Body of pancreas (tissue), 4 donors: ENCODE data around the gene SLC9A1. TPM values are rescaled to one million over a fixed set of nuclear protein-coding genes. Genes with fewer than 3 reads are reported as not detected.

Experiments
- ATAC-seq: fragments of 150-250 bp; one replicate; pipeline ENCODE4 v1.9.1; 2016
- DNase-seq, 4 donors: peaks; one replicate each; pipeline ENCODE4 v3.0.0-alpha.2; 2019
- H3K27ac ChIP-seq, 4 donors: fragments of 200-600 bp; sonication (generic); 1 replicate in 3 of 4; 2 replicates in 1 of 4; pipeline versions ENCODE4 v1.5.1 to v1.6.1; 2016 to 2019; ENCODE audit warnings: mild to moderate bottlenecking in 1 of 4, mixed read lengths in 1 of 4, moderate library complexity in 1 of 4
- H3K27me3 ChIP-seq, 2 donors: fragments of 200-600 bp; sonication (generic); one replicate each; pipeline ENCODE4 v1.6.0; 2016; ENCODE audit warnings: mild to moderate bottlenecking in 1 of 2
- H3K36me3 ChIP-seq, 2 donors: fragments of 200-600 bp; sonication (generic); replicated peaks in 1 of 2; 2 replicates each; pipeline ENCODE4 v1.5.1; 2016; ENCODE audit warnings: low read depth in 2 of 2; ENCODE audit not compliant: insufficient read depth in 1 of 2
- H3K4me1 ChIP-seq: fragments of 200-600 bp; sonication (generic); one replicate; pipeline ENCODE4 v1.6.0; 2016
- H3K4me3 ChIP-seq, 2 donors: fragments of 200-600 bp; sonication (generic); 1 replicate in 1 of 2; 2 replicates in 1 of 2; pipeline ENCODE4 v1.5.1; 2016 to 2019
- H3K9me3 ChIP-seq, 3 donors: fragments of 200-600 bp; sonication (generic); 1 replicate in 2 of 3; 2 replicates in 1 of 3; pipeline ENCODE4 v1.5.1; 2016
- POLR2A ChIP-seq, 3 donors: fragments of 450-650 bp; IDR thresholded peaks; one replicate each; pipeline ENCODE4 v1.6.1; 2016; ENCODE audit warnings: antibody characterized with exemption in 3 of 3, mild to moderate bottlenecking in 2 of 3
- WGBS, 2 donors: methylation state at CpG; one replicate each; pipeline ENCODE4 v1.1.5; 2017; 5-methylcytosine and 5-hydroxymethylcytosine counted together
- intact Hi-C: fragments of 100-400 bp; cut with DNase I; formaldehyde crosslinking; loops from one replicate; pipeline ENCODE4 v1.15.1; 2023
- total RNA-seq, 2 donors: library from RNA; depleted of rRNA; stranded (reverse); fragments of >200 nt; gene quantifications; one replicate each; pipeline ENCODE4 v1.1.0, GENCODE V29; 2016
- TF ChIP-seq, protein P1 (sequence below), 7 experiments: fragments of 450-650 bp in 4 of 7; fragments of 200-600 bp in 3 of 7; sonication (generic) in 3 of 7; IDR thresholded peaks; one replicate each; pipeline ENCODE4 v1.5.1; 2016 to 2019; ENCODE audit warnings: antibody characterized with exemption in 7 of 7

Gene SLC9A1
- total RNA-seq, 2 donors from 2014 or later, result 6.9 to 7.8 TPM

DNA sequence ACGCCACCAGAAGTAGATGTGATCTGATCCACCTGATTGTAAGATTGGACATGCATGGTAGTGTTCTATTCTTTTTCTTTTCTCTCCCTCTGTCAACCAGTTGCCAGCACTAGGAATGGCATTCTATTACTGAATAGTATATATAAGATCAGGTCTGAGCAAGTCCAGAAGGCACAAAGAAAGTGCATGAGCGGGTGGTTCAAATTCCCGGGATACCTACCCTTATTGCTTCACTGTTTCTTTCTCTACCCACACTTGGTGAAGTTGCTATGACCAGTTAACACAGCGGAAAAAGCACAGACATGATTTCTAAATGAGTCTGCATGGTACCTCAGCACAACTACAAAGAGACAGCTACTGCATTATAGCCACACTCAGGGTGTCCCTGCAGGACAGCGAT lies 64.0 kb downstream of the SLC9A1 start:
- WGBS, 2 donors, result 73 to 76% methylated on average over 5 of the region's 5 CpGs
- TF ChIP-seq, protein P1, sequence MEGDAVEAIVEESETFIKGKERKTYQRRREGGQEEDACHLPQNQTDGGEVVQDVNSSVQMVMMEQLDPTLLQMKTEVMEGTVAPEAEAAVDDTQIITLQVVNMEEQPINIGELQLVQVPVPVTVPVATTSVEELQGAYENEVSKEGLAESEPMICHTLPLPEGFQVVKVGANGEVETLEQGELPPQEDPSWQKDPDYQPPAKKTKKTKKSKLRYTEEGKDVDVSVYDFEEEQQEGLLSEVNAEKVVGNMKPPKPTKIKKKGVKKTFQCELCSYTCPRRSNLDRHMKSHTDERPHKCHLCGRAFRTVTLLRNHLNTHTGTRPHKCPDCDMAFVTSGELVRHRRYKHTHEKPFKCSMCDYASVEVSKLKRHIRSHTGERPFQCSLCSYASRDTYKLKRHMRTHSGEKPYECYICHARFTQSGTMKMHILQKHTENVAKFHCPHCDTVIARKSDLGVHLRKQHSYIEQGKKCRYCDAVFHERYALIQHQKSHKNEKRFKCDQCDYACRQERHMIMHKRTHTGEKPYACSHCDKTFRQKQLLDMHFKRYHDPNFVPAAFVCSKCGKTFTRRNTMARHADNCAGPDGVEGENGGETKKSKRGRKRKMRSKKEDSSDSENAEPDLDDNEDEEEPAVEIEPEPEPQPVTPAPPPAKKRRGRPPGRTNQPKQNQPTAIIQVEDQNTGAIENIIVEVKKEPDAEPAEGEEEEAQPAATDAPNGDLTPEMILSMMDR (IDR thresholded peaks at IDR 0.05), result no peak
- no peak for TF ChIP-seq POLR2A (IDR thresholded peaks at IDR 0.05)
- intact Hi-C loops, result loop anchor here (5.0 to 10.0 kb wide), 2 partner anchors 44 to 116 kb away; no protein-coding TSS in a partner anchor
- ATAC-seq, result no peak
- H3K27ac ChIP-seq, result no peak overlapping the region
- H3K9me3 ChIP-seq, result no peaks in the 10 kb centered on the region
- H3K36me3 ChIP-seq, result no peaks in the 10 kb centered on the region
- no peaks in the 10 kb centered on the region for H3K4me1 ChIP-seq
- H3K4me3 ChIP-seq, result no peak overlapping the region
- H3K27me3 ChIP-seq, result no peaks in the 10 kb centered on the region
- DNase-seq, result no peak

DNA sequence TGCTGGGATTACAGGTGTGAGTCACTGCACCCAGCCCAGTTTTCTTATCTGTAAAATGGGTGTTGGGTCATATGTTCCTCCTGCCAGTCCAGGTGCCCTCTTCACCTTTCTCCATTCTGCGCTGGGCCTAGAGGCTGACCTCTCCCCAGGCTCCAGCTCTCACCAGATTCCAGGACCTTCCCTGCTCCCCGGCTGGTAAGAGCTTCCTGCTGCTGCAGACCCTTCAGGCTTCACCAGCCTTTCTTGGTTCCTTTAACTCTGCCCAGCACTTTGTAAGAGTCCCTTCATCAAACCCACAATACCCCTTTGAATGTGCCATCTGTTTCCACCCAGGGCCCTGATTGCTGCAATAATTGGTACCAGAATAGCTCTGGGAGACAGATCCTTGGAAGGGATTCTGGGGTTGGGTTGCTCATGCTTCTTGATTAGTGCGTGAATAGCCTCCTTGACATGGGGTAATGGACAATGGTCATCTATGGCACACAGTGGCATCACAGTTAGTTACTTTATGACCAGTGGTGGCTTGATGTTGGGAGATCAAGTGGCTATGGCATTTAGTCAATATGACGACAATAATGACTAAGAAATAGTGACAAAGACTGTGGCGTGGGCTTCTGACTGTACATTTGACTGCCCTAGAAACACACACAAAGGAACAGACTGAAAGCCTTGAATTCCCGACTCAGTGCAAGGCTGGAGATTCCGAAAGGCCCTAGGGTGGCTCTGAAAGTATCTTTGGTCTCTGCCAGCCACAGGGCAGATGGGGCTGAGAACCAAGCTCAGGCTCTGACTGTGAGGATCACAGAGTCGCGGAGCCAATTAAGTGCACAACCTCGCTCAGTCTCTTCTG lies 67.3 kb downstream of the SLC9A1 start:
- DNase-seq (no peak), ATAC-seq (no peak)
- no peaks in the 10 kb centered on the region for H3K36me3 ChIP-seq
- H3K9me3 ChIP-seq, result no peaks in the 10 kb centered on the region
- H3K27me3 ChIP-seq, result no peaks in the 10 kb centered on the region
- TF ChIP-seq, protein P1 (IDR thresholded peaks at IDR 0.05), result no peak
- no peak for TF ChIP-seq POLR2A (IDR thresholded peaks at IDR 0.05)
- no peaks in the 10 kb centered on the region for H3K4me1 ChIP-seq
- intact Hi-C loops, result no loop called here
- WGBS, 2 donors, result 80 to 90% methylated on average over 10 of the region's 10 CpGs
- no peak overlapping the region for H3K27ac ChIP-seq
- no peak overlapping the region for H3K4me3 ChIP-seq

DNA sequence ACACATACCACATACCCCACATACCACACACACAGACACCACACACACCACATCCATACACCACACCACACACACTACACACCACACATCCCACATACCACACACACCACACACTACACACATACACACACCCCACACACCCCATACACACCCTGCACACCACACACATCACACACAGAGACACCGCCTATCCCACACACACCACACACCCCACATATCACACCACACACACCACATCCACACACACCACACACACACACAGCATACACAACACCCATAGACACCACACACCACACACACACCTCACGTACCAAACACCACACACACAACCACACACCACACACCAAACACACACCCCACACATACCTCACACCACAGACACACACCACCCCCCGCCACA lies 68.3 kb downstream of the SLC9A1 start:
- no peaks in the 10 kb centered on the region for H3K9me3 ChIP-seq
- H3K36me3 ChIP-seq, result no peaks in the 10 kb centered on the region
- H3K4me1 ChIP-seq, result no peaks in the 10 kb centered on the region
- TF ChIP-seq, protein P1 (IDR thresholded peaks at IDR 0.05), result no peak
- no peak for TF ChIP-seq POLR2A (IDR thresholded peaks at IDR 0.05)
- no peak overlapping the region for H3K4me3 ChIP-seq
- WGBS, 2 donors, result 90% methylated on average over 3 of the region's 3 CpGs
- H3K27me3 ChIP-seq, result no peaks in the 10 kb centered on the region
- DNase-seq, result no peak
- ATAC-seq, result no peak
- no peak overlapping the region for H3K27ac ChIP-seq
- intact Hi-C loops, result no loop called here

DNA sequence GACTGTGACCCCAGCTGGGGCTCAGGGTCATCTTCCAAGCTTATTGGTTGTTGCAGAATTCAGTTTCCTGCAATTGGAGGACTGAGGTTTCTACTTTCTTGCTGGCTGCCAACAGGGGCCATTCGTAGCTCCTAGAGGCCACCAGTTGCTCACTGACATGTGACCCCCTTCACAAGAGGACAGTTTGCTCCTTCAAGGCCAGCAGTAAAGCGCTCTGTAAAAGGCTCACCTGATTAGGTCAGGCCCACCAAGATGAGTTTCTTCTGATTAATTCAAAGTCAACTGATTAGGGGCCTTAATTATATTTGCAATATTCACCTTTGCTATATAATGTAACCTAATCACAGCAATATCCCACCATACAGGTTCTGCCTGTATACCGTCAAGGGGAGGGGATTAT lies 68.9 kb downstream of the SLC9A1 start:
- DNase-seq, result no peak
- intact Hi-C loops, result no loop called here
- H3K4me3 ChIP-seq, result no peak overlapping the region
- no peaks in the 10 kb centered on the region for H3K36me3 ChIP-seq
- H3K27me3 ChIP-seq, result no peaks in the 10 kb centered on the region
- no peak overlapping the region for H3K27ac ChIP-seq
- 70 to 77% methylated on average over 3 of the region's 3 CpGs for WGBS, 2 donors
- TF ChIP-seq, protein P1 (IDR thresholded peaks at IDR 0.05), result no peak
- TF ChIP-seq POLR2A (IDR thresholded peaks at IDR 0.05), result no peak
- no peaks in the 10 kb centered on the region for H3K4me1 ChIP-seq
- ATAC-seq, result no peak
- no peaks in the 10 kb centered on the region for H3K9me3 ChIP-seq

- H3K36me3 ChIP-seq, result no peaks in the 10 kb centered on the region
- H3K27ac ChIP-seq, result no peak overlapping the region
- WGBS, 2 donors, result 77 to 85% methylated on average over 4 of the region's 4 CpGs
- ATAC-seq (no peak), DNase-seq (no peak)
- no peak for TF ChIP-seq POLR2A (IDR thresholded peaks at IDR 0.05)
- TF ChIP-seq, protein P1 (IDR thresholded peaks at IDR 0.05), result no peak
- H3K9me3 ChIP-seq, result no peaks in the 10 kb centered on the region
- intact Hi-C loops, result no loop called here
- no peak overlapping the region for H3K4me3 ChIP-seq
- H3K27me3 ChIP-seq, result no peaks in the 10 kb centered on the region
- H3K4me1 ChIP-seq, result no peaks in the 10 kb centered on the region
These were observed 70.8 kb downstream of the SLC9A1 start for GRCh38 chr1:27084107-27084506.
